ENCODE results near the gene ZNF423.

ZNF423 gene

DNA sequence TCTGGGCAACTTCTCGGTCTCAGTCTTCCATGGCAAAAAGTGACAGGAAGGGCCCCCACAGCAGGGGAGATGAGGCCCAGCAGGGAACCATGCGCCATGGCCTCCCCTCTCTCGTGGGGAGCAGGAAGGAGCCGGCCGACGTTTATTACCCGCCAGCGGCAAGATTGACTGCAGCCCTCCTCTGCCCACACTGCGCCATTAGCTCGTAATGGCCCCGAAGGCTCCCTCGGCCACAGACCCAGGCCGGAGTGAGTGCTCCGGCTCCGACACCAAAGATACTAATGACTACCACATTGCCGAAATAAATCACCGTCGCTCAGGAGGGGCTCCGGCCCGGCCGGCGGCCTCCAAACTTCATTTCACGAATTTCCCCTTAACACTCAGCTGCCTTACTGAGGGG, 255.4 kb downstream of the ZNF423 start:
- no peak overlapping the region for H3K4me3 ChIP-seq (ENCODE audit: low read depth in 1 of 2, low read length in 2 of 2)
- DNase-seq = no peak
- no peak for TF ChIP-seq EZH2 (IDR thresholded peaks at IDR 0.05; ENCODE audit: borderline replicate concordance, low read depth, low read length, severe bottlenecking)
- TF ChIP-seq, protein P1, sequence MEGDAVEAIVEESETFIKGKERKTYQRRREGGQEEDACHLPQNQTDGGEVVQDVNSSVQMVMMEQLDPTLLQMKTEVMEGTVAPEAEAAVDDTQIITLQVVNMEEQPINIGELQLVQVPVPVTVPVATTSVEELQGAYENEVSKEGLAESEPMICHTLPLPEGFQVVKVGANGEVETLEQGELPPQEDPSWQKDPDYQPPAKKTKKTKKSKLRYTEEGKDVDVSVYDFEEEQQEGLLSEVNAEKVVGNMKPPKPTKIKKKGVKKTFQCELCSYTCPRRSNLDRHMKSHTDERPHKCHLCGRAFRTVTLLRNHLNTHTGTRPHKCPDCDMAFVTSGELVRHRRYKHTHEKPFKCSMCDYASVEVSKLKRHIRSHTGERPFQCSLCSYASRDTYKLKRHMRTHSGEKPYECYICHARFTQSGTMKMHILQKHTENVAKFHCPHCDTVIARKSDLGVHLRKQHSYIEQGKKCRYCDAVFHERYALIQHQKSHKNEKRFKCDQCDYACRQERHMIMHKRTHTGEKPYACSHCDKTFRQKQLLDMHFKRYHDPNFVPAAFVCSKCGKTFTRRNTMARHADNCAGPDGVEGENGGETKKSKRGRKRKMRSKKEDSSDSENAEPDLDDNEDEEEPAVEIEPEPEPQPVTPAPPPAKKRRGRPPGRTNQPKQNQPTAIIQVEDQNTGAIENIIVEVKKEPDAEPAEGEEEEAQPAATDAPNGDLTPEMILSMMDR (IDR thresholded peaks at IDR 0.05; ENCODE audit: borderline replicate concordance, extremely low read depth, low read length, poor library complexity, severe bottlenecking) = no peak
- no peak overlapping the region for H3K4me2 ChIP-seq (ENCODE audit: insufficient read depth, low read length)
- H3K27ac ChIP-seq (ENCODE audit: low read length) = no peak overlapping the region
- ATAC-seq (ENCODE audit: insufficient read depth, low read depth) = no peak
- H3K9ac ChIP-seq (ENCODE audit: low read depth, low read length) = no peak overlapping the region
- H2AFZ ChIP-seq (ENCODE audit: low read depth, low read length) = no peak overlapping the region
- H3K27me3 ChIP-seq (ENCODE audit: insufficient read depth, low read length, poor library complexity) = no peaks in the 10 kb centered on the region
- H4K20me1 ChIP-seq (ENCODE audit: insufficient read depth, low read length) = no peaks in the 10 kb centered on the region
- no peaks in the 10 kb centered on the region for H3K36me3 ChIP-seq (ENCODE audit: insufficient read depth, low read length)
- H3K79me2 ChIP-seq (ENCODE audit: insufficient read depth, low read length) = no peaks in the 10 kb centered on the region
- no peaks in the 10 kb centered on the region for H3K9me3 ChIP-seq (ENCODE audit: insufficient read depth, low read length, severe bottlenecking)
- peaks cover 8% of the 10 kb centered on the region; the same call in 1 of the 2 replicates for H3K4me1 ChIP-seq (ENCODE audit: insufficient read depth, low read length)

DNA sequence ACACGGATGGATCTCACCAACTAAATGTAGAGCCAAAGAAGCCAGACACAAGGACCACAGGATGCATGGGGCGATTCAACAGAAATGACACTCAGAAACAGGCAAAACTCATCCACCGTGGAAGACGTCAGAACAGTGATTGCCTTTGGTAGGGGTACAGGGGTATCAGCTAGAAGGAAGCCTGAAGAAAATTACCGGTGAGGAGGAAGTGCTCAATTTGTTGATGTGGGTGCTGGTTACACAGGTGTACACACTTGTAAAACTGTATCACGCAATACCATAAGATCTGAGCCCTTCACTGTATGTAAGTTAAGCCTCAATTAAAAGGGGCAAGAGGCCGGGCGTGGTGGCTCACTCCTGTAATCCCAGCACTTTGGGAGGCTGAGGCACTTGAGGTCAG, 256.2 kb downstream of the ZNF423 start:
- H3K36me3 ChIP-seq (ENCODE audit: insufficient read depth, low read length) = no peaks in the 10 kb centered on the region
- no peak overlapping the region for H3K4me3 ChIP-seq (ENCODE audit: low read depth in 1 of 2, low read length in 2 of 2)
- H2AFZ ChIP-seq (ENCODE audit: low read depth, low read length) = no peak overlapping the region
- H3K4me1 ChIP-seq (ENCODE audit: insufficient read depth, low read length) = peaks cover 4% of the 10 kb centered on the region; the same call in 1 of the 2 replicates
- H3K9me3 ChIP-seq (ENCODE audit: insufficient read depth, low read length, severe bottlenecking) = no peaks in the 10 kb centered on the region
- no peak overlapping the region for H3K27ac ChIP-seq (ENCODE audit: low read length)
- H4K20me1 ChIP-seq (ENCODE audit: insufficient read depth, low read length) = no peaks in the 10 kb centered on the region
- H3K4me2 ChIP-seq (ENCODE audit: insufficient read depth, low read length) = no peak overlapping the region
- no peaks in the 10 kb centered on the region for H3K27me3 ChIP-seq (ENCODE audit: insufficient read depth, low read length, poor library complexity)
- TF ChIP-seq EZH2 (IDR thresholded peaks at IDR 0.05; ENCODE audit: borderline replicate concordance, low read depth, low read length, severe bottlenecking) = no peak
- TF ChIP-seq, protein P1 (IDR thresholded peaks at IDR 0.05; ENCODE audit: borderline replicate concordance, extremely low read depth, low read length, poor library complexity, severe bottlenecking) = no peak
- ATAC-seq (ENCODE audit: insufficient read depth, low read depth) (0 out of 3 replicates have a peak, but pooled peaks have one; percentile 27), DNase-seq (no peak)
- H3K9ac ChIP-seq (ENCODE audit: low read depth, low read length) = no peak overlapping the region
- no peaks in the 10 kb centered on the region for H3K79me2 ChIP-seq (ENCODE audit: insufficient read depth, low read length)

GRCh38 chr16:49599281-49599680, 256.6 kb downstream of the ZNF423 start:
- no peak for ATAC-seq (ENCODE audit: insufficient read depth, low read depth)
- no peak overlapping the region for H3K9ac ChIP-seq (ENCODE audit: low read depth, low read length)
- peaks cover 4% of the 10 kb centered on the region; the same call in 1 of the 2 replicates for H3K4me1 ChIP-seq (ENCODE audit: insufficient read depth, low read length)
- no peak overlapping the region for H3K27ac ChIP-seq (ENCODE audit: low read length)
- TF ChIP-seq, protein P1 (IDR thresholded peaks at IDR 0.05; ENCODE audit: borderline replicate concordance, extremely low read depth, low read length, poor library complexity, severe bottlenecking) = no peak
- TF ChIP-seq EZH2 (IDR thresholded peaks at IDR 0.05; ENCODE audit: borderline replicate concordance, low read depth, low read length, severe bottlenecking) = no peak
- H3K36me3 ChIP-seq (ENCODE audit: insufficient read depth, low read length) = no peaks in the 10 kb centered on the region
- H4K20me1 ChIP-seq (ENCODE audit: insufficient read depth, low read length) = no peaks in the 10 kb centered on the region
- H3K79me2 ChIP-seq (ENCODE audit: insufficient read depth, low read length) = no peaks in the 10 kb centered on the region
- no peak overlapping the region for H3K4me2 ChIP-seq (ENCODE audit: insufficient read depth, low read length)
- no peaks in the 10 kb centered on the region for H3K9me3 ChIP-seq (ENCODE audit: insufficient read depth, low read length, severe bottlenecking)
- DNase-seq = no peak
- H2AFZ ChIP-seq (ENCODE audit: low read depth, low read length) = no peak overlapping the region
- no peak overlapping the region for H3K4me3 ChIP-seq (ENCODE audit: low read depth in 1 of 2, low read length in 2 of 2)
- H3K27me3 ChIP-seq (ENCODE audit: insufficient read depth, low read length, poor library complexity) = no peaks in the 10 kb centered on the region
